SK-N-SH (cell line): ENCODE results near the gene CHCHD6. TPM values are rescaled to one million over a fixed set of nuclear protein-coding genes. Genes with fewer than 3 reads are reported as not detected.

Experiments used
- CTCF ChIA-PET: fragments of 300-600, 350-600 bp; formaldehyde crosslinking; extraction: SDS; loops from one replicate; lab custom pipeline; 2021; lab: Yijun Ruan, JAX
- POLR2A ChIA-PET: fragments of 350-600 bp; sonication (Branson Sonifier 250); formaldehyde crosslinking; extraction: SDS; loops from one replicate; lab custom pipeline; 2020; ENCODE audit warnings: antibody characterized with exemption, inconsistent platforms; lab: Yijun Ruan, JAX
- DNase-seq: peaks from one replicate; pipeline ENCODE4 v3.0.0; 2012
- H2AFZ ChIP-seq: fragments of 200-600 bp; sonication (generic); 2 replicates; pipeline ENCODE4 v1.8.1; 2016; ENCODE audit warnings: antibody characterized with exemption, mild to moderate bottlenecking, low read depth
- H3F3A ChIP-seq: fragments of 200-600 bp; sonication (generic); replicated peaks from 2 replicates; pipeline ENCODE3; 2016; ENCODE audit warnings: antibody characterized with exemption, mild to moderate bottlenecking; ENCODE audit not compliant: insufficient read depth
- H3K27ac ChIP-seq, 2 experiments: fragments of 200-500 bp in 1 of 2; fragments of 200-600 bp in 1 of 2; sonication (Bioruptor generic) in 1 of 2; sonication (generic), shearing (Covaris generic) in 1 of 2; 2 replicates each; pipeline versions ENCODE4 v1.5.1 to v1.6.1; 2014 to 2016; ENCODE audit warnings: low read depth in 2 of 2, inconsistent platforms in 1 of 2, low read length in 1 of 2, mild to moderate bottlenecking in 1 of 2, mixed read lengths in 1 of 2
- H3K27me3 ChIP-seq: fragments of 200-600 bp; sonication (generic), shearing (Covaris generic); 2 replicates; pipeline ENCODE4 v1.6.1; 2016; ENCODE audit warnings: mixed run types; ENCODE audit not compliant: insufficient read depth
- H3K36me3 ChIP-seq, 2 experiments: fragments of 200-500 bp in 1 of 2; fragments of 200-600 bp in 1 of 2; sonication (Bioruptor generic) in 1 of 2; sonication (generic) in 1 of 2; replicated peaks in 1 of 2; 2 replicates each; pipeline versions ENCODE3 to v1.5.1; 2014 to 2016; ENCODE audit warnings: low read length in 1 of 2, mild to moderate bottlenecking in 1 of 2; ENCODE audit not compliant: insufficient read depth in 2 of 2, control insufficient read depth in 1 of 2
- H3K4me1 ChIP-seq, 2 experiments: fragments of 200-500 bp in 1 of 2; fragments of 200-600 bp in 1 of 2; sonication (Bioruptor generic) in 1 of 2; sonication (generic), shearing (Covaris generic) in 1 of 2; 2 replicates each; pipeline versions ENCODE4 v1.5.1 to v1.6.1; 2014 to 2016; ENCODE audit warnings: low read depth in 1 of 2, low read length in 1 of 2, mixed run types in 1 of 2; ENCODE audit not compliant: insufficient read depth in 2 of 2, control insufficient read depth in 1 of 2
- H3K4me2 ChIP-seq: fragments of 200-600 bp; sonication (generic), shearing (Covaris generic); 2 replicates; pipeline ENCODE4 v1.6.1; 2017; ENCODE audit warnings: mixed run types
- H3K4me3 ChIP-seq, 2 experiments: fragments of 200-500 bp in 1 of 2; fragments of 200-600 bp in 1 of 2; sonication (Bioruptor generic) in 1 of 2; sonication (generic), shearing (Covaris generic) in 1 of 2; 2 replicates each; pipeline versions ENCODE4 v1.5.1 to v1.8.1; 2014 to 2016; ENCODE audit warnings: low read depth in 2 of 2, inconsistent platforms in 1 of 2, low read length in 1 of 2, mild to moderate bottlenecking in 1 of 2, mixed read lengths in 1 of 2, moderate library complexity in 1 of 2
- H3K79me2 ChIP-seq: fragments of 200-600 bp; sonication (generic); 2 replicates; pipeline ENCODE4 v1.8.1; 2017; ENCODE audit warnings: mild to moderate bottlenecking; ENCODE audit not compliant: insufficient read depth
- H3K9ac ChIP-seq: fragments of 200-600 bp; sonication (generic); 2 replicates; pipeline ENCODE4 v1.6.1; 2017; ENCODE audit warnings: mixed run types
- H3K9me2 ChIP-seq: fragments of 200-600 bp; sonication (generic); 2 replicates; pipeline ENCODE4 v1.6.1; 2017; ENCODE audit warnings: mixed run types
- H3K9me3 ChIP-seq: fragments of 200-600 bp; sonication (generic); 2 replicates; pipeline ENCODE4 v1.6.1; 2017; ENCODE audit warnings: mixed run types, mild to moderate bottlenecking, moderate library complexity
- H4K20me1 ChIP-seq: fragments of 200-600 bp; sonication (generic); 2 replicates; pipeline ENCODE4 v1.6.1; 2017; ENCODE audit warnings: mild to moderate bottlenecking, mixed run types; ENCODE audit not compliant: insufficient read depth
- CHD2 ChIP-seq: fragments of 150-350 bp; IDR thresholded peaks from 2 replicates; pipeline ENCODE4 v1.6.1; 2018; ENCODE audit warnings: low read length; ENCODE audit not compliant: partially characterized antibody
- EP300 ChIP-seq, 2 experiments: IDR thresholded peaks; 2 replicates each; pipeline versions ENCODE4 v1.4.0 to v1.6.1; 2012; ENCODE audit warnings: borderline replicate concordance in 1 of 2, low read depth in 1 of 2, low read length in 1 of 2
- JUND ChIP-seq: IDR thresholded peaks from 2 replicates; pipeline ENCODE4 v1.4.0; 2012
- MXI1 ChIP-seq: IDR thresholded peaks from 2 replicates; pipeline ENCODE4 v1.6.1; 2012; ENCODE audit warnings: mild to moderate bottlenecking, low read depth, low read length, improper control_type of control experiment
- RFX5 ChIP-seq: IDR thresholded peaks from 2 replicates; pipeline ENCODE4 v1.6.1; 2012; ENCODE audit warnings: mild to moderate bottlenecking, improper control_type of control experiment, low read length
- USF1 ChIP-seq: IDR thresholded peaks from 2 replicates; pipeline ENCODE4 v1.4.0; 2012; ENCODE audit warnings: low read depth, borderline replicate concordance
- USF2 ChIP-seq: fragments of 150-350 bp; IDR thresholded peaks from 2 replicates; pipeline ENCODE4 v1.6.1; 2017; ENCODE audit warnings: antibody characterized with exemption, low read length, low read depth, borderline replicate concordance
- ZBTB33 ChIP-seq: IDR thresholded peaks from 2 replicates; pipeline ENCODE4 v1.4.0; 2012; ENCODE audit warnings: low read depth, borderline replicate concordance
- WGBS: methylation state at CpG from one replicate; pipeline ENCODE4 v1.1.6; 2017; ENCODE audit warnings: low lambda C conversion rate; 5-methylcytosine and 5-hydroxymethylcytosine counted together
- polyA plus RNA-seq, 3 experiments: library from polyadenylated mRNA; depleted of rRNA; stranded (reverse); fragments of >200 nt; gene quantifications; 2 replicates each; pipeline ENCODE4 v1.2.3, GENCODE V29; 2012

Gene CHCHD6
- polyA plus RNA-seq, 1 of the 3 experiments (the other 2 are of a cell fraction): 42.5 TPM

GRCh38 chr3:126850370-126851085, 146.5 kb downstream of the CHCHD6 start (continued):
- TF ChIP-seq USF1 (no peak), MXI1 (no peak), RFX5 (no peak), JUND (no peak), ZBTB33 (no peak)

GRCh38 chr3:126851382-126851781, 147.3 kb downstream of the CHCHD6 start:
- POLR2A ChIA-PET: no interaction called here
- WGBS: 97% methylated on average over 3 of the region's 6 CpGs
- Histone ChIP-seq H3F3A (no peaks in the 10 kb centered on the region), H3K27ac (no peak overlapping the region), H2AFZ (no peak overlapping the region), H3K4me1 (peaks cover 0 to 6% of the 10 kb centered on the region in 2 experiments; a peak in 2 of 4 replicates), H3K9me3 (no peaks in the 10 kb centered on the region), H3K9ac (no peak overlapping the region), H3K9me2 (no peaks in the 10 kb centered on the region), H3K79me2 (no peaks in the 10 kb centered on the region), H3K4me2 (no peak overlapping the region), H3K36me3 (no peaks in the 10 kb centered on the region), H3K27me3 (no peaks in the 10 kb centered on the region), H3K4me3 (no peak overlapping the region), H4K20me1 (no peaks in the 10 kb centered on the region)
- DNase-seq: no peak
- no peak for TF ChIP-seq EP300 (IDR thresholded peaks at IDR 0.05; ENCODE audit: borderline replicate concordance in 1 of 2, low read depth in 1 of 2, low read length in 1 of 2)
- no peak for TF ChIP-seq JUND
- no peak for TF ChIP-seq CHD2
- no peak for TF ChIP-seq USF2
- TF ChIP-seq MXI1: no peak
- no peak for TF ChIP-seq ZBTB33
- CTCF ChIA-PET: interaction anchor here (1.0 to 1.2 kb wide), 2 partner anchors 173 to 696 kb away, joined by 3 read pairs; no protein-coding TSS in a partner anchor
